Tibial nerve (tissue), 3 donors: ENCODE results near the gene TRIM65.

Experiments
- POLR2A ChIP-seq, 2 donors: fragments of 450-650 bp; IDR thresholded peaks; one replicate each; pipeline ENCODE4 v1.6.1; 2017; ENCODE audit warnings: antibody characterized with exemption in 2 of 2, mild to moderate bottlenecking in 2 of 2, moderate library complexity in 2 of 2
- TF ChIP-seq, protein P1 (sequence below), 5 experiments: fragments of 200-600 bp in 3 of 5; fragments of 450-650 bp in 2 of 5; sonication (generic) in 3 of 5; IDR thresholded peaks; one replicate each; pipeline ENCODE4 v1.5.1; 2016 to 2019; ENCODE audit warnings: antibody characterized with exemption in 5 of 5, mild to moderate bottlenecking in 3 of 5, moderate library complexity in 2 of 5

DNA sequence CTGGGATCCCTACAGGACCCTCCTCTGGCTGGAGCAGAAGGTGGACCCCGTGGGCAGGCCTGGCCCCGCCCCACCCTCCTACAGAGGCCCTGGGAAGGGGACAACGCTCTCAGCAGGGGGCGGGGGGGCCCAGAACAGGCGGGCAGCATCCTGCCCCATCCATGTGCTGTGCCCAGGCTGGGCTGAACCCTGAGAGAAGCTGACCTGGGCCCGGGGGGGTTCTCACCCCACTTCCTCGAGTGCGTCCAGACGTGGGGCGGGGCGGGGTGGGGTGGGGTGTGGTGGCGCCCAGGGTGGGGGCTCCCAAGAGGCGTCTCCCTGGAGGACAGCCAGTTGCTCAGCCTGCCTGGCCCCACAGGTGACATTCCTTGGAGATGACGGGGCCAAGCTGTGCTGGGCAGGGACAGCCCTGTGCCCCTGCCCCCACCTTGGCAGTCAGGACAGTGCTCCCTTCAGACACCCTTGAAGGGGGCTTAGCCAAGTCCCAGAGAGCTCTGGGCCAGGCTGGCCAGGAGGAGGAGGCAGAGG, 52.2 kb downstream of the TRIM65 start:
- TF ChIP-seq, protein P1, sequence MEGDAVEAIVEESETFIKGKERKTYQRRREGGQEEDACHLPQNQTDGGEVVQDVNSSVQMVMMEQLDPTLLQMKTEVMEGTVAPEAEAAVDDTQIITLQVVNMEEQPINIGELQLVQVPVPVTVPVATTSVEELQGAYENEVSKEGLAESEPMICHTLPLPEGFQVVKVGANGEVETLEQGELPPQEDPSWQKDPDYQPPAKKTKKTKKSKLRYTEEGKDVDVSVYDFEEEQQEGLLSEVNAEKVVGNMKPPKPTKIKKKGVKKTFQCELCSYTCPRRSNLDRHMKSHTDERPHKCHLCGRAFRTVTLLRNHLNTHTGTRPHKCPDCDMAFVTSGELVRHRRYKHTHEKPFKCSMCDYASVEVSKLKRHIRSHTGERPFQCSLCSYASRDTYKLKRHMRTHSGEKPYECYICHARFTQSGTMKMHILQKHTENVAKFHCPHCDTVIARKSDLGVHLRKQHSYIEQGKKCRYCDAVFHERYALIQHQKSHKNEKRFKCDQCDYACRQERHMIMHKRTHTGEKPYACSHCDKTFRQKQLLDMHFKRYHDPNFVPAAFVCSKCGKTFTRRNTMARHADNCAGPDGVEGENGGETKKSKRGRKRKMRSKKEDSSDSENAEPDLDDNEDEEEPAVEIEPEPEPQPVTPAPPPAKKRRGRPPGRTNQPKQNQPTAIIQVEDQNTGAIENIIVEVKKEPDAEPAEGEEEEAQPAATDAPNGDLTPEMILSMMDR (IDR thresholded peaks at IDR 0.05), result no peak
- no peak for TF ChIP-seq POLR2A (IDR thresholded peaks at IDR 0.05)
